Mesodermal cell (in vitro differentiated cells): ENCODE measurements around the gene CDH23.
"Not testable (repeated sequence)": the region's sequence is repeated elsewhere in the genome, so short reads cannot be mapped to it uniquely, and the experiment has no call there.

Source experiments
- H3K27ac ChIP-seq: 2 replicates; pipeline ENCODE4 v1.7.0; 2013; ENCODE audit warnings: mild to moderate bottlenecking, low read depth, low read length, moderate library complexity; ENCODE audit not compliant: severe bottlenecking
- H3K36me3 ChIP-seq: 2 replicates; pipeline ENCODE4 v1.7.1; 2013; ENCODE audit warnings: mild to moderate bottlenecking, low read length, moderate library complexity; ENCODE audit not compliant: control insufficient read depth, insufficient read depth
- H3K4me1 ChIP-seq: one replicate; pipeline ENCODE4 v1.7.1; 2013; ENCODE audit warnings: mild to moderate bottlenecking, low read length; ENCODE audit not compliant: insufficient read depth, control insufficient read depth, poor library complexity, severe bottlenecking
- H3K4me3 ChIP-seq: 2 replicates; pipeline ENCODE4 v1.7.0; 2013; ENCODE audit warnings: low read length, control low read depth, mild to moderate bottlenecking; ENCODE audit not compliant: insufficient read depth, poor library complexity, severe bottlenecking; ENCODE audit errors: extremely low read depth
- H3K9me3 ChIP-seq: 2 replicates; pipeline ENCODE4 v1.7.1; 2013; ENCODE audit warnings: mild to moderate bottlenecking, low read length, moderate library complexity; ENCODE audit not compliant: control insufficient read depth
- WGBS, 2 experiments: methylation state at CpG; one replicate each; pipeline ENCODE4 v1.1.5; 2013; ENCODE audit warnings: missing lambda C conversion rate in 2 of 2; ENCODE audit not compliant: insufficient coverage in 2 of 2; 5-methylcytosine and 5-hydroxymethylcytosine counted together

Gene CDH23

DNA sequence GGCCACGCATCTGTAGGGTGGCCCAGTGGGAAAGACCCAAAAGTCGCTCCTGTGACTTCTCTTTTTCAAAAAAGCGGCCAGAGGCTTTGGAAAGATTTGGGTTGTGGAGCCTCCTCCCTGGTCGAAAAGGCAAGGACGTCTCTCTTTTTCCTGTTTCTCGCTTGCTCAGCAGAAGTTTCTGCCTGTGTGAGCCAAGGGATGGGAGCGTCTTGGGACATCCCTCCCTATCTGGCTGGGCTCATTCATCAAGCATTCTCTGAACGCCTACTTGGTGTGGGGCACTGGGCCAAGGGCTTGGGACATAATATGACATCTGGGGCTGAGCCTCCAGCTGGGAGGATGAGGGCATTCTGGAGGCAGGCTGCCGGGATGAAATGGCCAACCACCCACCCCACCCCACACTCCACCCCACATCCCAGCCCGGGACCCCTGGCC, 201.9 kb downstream of the CDH23 start:
- Histone ChIP-seq H3K27ac (no peak overlapping the region), H3K36me3 (no peaks in the 10 kb centered on the region), H3K4me1 (peaks cover 6% of the 10 kb centered on the region), H3K4me3 (no peak overlapping the region), H3K9me3 (no peaks in the 10 kb centered on the region)
- WGBS, 2 experiments, result 85% methylated on average over 7 of the region's 10 CpGs

DNA sequence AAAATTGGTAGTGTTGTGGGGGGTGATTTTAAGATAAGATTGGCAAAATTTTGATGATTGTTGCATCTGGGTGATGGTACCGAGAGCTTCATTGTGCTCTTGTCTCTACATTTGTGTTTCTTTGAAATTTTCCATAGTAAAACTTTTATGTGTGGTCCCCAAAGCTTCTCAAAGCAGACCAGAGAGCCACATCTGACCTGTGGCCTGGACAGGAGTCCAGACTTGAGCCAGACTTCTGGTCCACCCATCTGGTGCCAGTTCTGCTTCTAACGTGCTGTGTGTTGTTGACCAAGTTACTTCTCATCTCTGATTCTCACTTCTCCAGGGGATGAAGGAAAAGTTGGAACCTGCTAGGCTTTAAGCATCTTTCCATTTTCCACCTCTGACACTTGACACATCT, 202.8 kb downstream of the CDH23 start:
- H3K36me3 ChIP-seq, result no peaks in the 10 kb centered on the region
- H3K27ac ChIP-seq, result no peak overlapping the region
- 100% methylated on average over 1 of the region's 2 CpGs; no CpG with 5 or more reads in 1 of the 2 experiments for WGBS, 2 experiments
- H3K9me3 ChIP-seq, result no peaks in the 10 kb centered on the region
- peaks cover 8% of the 10 kb centered on the region for H3K4me1 ChIP-seq
- no peak overlapping the region for H3K4me3 ChIP-seq

DNA sequence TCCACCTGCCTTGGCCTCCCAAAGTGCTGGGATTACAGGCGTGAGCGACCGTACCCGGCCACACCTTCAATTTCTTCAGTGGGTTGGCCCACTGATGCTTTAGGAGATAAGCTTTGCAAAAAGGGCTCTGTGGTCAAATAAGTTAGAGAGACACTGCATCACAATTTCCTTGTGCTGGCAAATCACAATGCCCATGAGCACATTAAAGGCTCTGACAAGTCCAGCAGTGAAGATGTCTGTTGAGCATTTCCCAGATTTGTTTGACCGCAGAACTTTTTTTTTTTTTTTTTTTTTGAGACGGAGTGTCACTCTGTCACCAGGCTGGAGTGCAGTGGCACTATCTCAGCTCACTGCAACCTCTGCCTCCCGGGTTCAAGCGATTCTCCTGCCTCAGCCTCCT, 203.5 kb downstream of the CDH23 start:
- H3K9me3 ChIP-seq, H3K4me1 ChIP-seq, H3K27ac ChIP-seq, H3K4me3 ChIP-seq, H3K36me3 ChIP-seq: not testable (repeated sequence)
- 84 to 85% methylated on average over 4 to 8 of the region's 8 CpGs for WGBS, 2 experiments

DNA sequence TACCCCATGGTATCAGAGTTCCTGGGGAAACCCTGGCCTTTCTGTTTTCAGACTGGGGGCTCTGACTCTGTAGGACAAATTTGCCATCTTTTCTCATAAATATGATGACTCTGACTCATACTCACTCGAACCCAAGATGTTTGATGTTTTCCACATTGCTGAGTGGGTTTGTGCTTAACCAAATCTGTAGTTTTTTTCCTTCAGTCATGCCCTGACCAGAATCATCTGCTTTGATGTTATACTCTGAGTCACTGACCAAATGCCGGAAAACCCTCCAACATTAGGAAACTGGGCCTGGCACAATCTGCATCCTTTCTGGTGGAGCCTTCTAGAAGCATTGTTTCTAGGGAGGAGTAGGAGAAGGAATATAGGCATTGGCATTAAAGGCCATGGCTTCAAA, 204.1 kb downstream of the CDH23 start:
- peaks cover 10% of the 10 kb centered on the region for H3K4me1 ChIP-seq
- H3K4me3 ChIP-seq, result no peak overlapping the region
- no peaks in the 10 kb centered on the region for H3K36me3 ChIP-seq
- WGBS, 2 experiments, result 33% methylated on average over 1 of the region's 2 CpGs; no CpG with 5 or more reads in 1 of the 2 experiments
- no peaks in the 10 kb centered on the region for H3K9me3 ChIP-seq
- no peak overlapping the region for H3K27ac ChIP-seq

DNA sequence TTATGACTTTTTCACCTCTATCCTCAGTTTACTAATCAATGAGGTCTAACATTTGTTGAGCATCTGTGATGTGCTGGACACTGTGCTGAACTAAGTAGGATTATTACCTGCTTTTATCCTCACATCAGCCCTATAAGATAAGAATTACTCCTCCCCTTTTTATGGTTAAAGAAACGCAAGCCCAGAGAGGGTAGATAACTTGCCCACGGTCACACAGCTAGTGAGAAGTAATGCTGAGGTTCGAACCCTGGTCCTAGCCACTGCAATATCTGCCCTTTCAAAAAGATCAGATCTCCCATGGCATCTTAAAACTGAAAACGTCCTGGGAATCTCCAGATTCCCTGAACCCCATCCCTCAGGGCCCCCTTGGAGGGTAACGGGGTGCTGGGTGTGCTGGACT, 204.6 kb downstream of the CDH23 start:
- H3K4me1 ChIP-seq, result peaks cover 10% of the 10 kb centered on the region
- no peaks in the 10 kb centered on the region for H3K9me3 ChIP-seq
- H3K36me3 ChIP-seq, result no peaks in the 10 kb centered on the region
- 74 to 100% methylated on average over 2 to 4 of the region's 5 CpGs for WGBS, 2 experiments
- H3K27ac ChIP-seq, result no peak overlapping the region
- H3K4me3 ChIP-seq, result no peak overlapping the region

DNA sequence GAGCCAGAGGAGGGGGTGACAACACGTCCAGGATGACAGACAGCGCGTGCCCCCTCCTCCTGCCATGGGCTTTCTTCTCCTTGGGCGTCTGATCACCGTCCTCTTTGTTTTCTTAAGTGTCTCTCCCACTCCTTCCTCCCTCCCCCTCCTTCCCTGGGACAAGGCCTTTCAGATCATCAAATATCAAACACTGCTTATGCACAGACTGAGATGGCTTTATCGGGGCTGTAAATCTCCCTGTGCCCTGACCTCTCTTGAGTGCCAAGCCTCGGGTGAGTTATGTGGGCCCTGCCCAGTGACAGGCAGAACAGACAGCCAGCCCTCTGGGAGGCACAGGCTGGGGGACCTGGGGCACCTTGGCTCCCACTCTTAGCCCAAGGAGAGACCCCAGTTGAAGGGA, 206.4 kb downstream of the CDH23 start:
- peaks cover 10% of the 10 kb centered on the region for H3K4me1 ChIP-seq
- H3K27ac ChIP-seq, result no peak overlapping the region
- no peaks in the 10 kb centered on the region for H3K36me3 ChIP-seq
- WGBS, 2 experiments, result 72 to 73% methylated on average over 3 to 5 of the region's 7 CpGs
- H3K4me3 ChIP-seq, result no peak overlapping the region
- H3K9me3 ChIP-seq, result no peaks in the 10 kb centered on the region

DNA sequence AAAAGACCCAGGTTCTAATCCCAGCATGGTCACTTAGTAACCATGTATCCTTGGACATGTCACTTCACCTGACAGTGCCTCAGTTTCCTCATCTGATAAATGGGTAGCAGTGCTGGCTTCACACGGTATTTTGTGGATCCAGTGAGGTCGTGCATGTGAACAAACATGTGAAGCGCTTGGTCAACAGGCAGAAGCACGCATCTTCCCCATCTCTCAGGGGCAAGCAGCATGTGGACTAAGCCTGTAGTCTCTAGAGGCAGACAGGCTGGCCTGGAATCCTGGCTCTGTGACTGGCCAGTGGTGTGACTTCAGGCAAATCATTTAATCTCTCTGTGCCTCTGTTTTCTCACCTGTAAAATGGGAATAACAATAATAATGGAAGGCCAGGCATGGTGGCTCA, 207.0 kb downstream of the CDH23 start:
- 88 to 94% methylated on average over 4 of the region's 4 CpGs for WGBS, 2 experiments
- H3K9me3 ChIP-seq, result no peaks in the 10 kb centered on the region
- H3K4me3 ChIP-seq, result no peak overlapping the region
- no peaks in the 10 kb centered on the region for H3K36me3 ChIP-seq
- peaks cover 10% of the 10 kb centered on the region for H3K4me1 ChIP-seq
- no peak overlapping the region for H3K27ac ChIP-seq

DNA sequence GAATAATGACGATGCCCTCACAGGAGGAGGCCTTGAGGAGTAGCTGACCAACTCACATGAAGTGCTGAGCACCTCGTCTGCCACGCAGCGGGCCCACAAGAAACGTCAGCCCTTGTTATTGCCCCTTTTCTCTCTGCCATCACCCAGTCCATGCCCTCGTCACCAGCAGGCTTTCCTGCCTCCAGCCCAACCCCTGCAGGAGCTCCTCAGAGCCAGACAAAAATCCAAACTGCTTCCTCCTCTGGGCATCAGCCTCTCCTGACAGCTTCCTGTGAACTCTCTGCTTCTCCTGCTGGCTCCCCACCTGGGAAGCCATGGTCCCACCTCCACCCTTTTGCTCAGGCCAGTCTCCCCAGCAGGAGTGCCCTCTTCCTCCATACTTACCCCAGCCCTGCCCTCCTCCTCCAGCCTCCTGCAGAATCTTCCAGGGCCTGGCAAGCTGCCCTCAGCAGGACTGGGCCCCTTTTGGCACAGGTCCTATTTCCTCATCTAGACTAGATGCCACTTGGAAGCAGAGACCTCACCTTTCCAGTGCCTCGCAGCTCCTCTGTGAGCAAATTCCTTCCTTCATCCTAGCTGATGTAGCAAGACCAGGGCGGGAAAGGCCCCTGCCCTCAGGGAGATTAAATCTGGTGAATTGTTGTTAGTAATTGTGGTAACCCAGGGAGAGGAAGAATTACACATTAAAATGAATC, 207.8 kb downstream of the CDH23 start:
- no peak overlapping the region for H3K27ac ChIP-seq
- peaks cover 10% of the 10 kb centered on the region for H3K4me1 ChIP-seq
- no peaks in the 10 kb centered on the region for H3K9me3 ChIP-seq
- WGBS, 2 experiments, result 88 to 90% methylated on average over 6 to 7 of the region's 8 CpGs
- H3K36me3 ChIP-seq, result no peaks in the 10 kb centered on the region
- no peak overlapping the region for H3K4me3 ChIP-seq

DNA sequence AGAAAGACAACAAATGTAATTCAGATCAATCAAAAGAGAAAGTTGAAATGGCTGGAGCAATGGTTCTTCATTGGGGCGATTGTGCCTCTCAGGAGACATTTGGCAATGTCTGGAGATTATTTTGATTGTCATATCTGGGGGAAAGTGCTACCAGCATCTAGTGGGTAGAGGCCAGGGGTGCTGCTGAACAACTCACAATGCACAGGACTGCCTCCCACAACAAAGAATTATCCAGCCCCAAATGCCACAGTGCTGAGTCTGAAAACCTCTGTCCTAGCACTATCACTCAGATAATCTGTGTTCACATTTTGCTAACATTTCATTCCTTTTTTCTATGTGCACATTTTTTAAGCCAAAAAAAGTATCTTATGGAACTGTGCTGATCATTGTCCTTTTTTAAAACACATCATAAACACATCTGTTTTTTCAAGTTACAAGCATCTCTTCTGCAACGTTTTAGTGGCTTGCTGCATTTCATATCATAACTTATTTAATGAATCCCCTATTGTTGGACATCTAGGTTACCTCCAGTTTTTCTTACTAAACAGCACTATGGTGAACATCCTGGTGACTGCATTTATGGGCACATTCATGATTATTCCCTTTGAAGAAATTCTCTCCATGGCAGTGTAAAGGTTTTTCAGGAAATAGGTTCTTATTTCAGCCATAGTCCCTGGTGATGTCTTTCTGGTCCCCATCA, 208.7 kb downstream of the CDH23 start:
- Histone ChIP-seq H3K27ac (no peak overlapping the region), H3K36me3 (no peaks in the 10 kb centered on the region), H3K4me1 (peaks cover 10% of the 10 kb centered on the region), H3K9me3 (no peaks in the 10 kb centered on the region), H3K4me3 (no peak overlapping the region)
- WGBS, 2 experiments, result 83 to 100% methylated on average over 2 of the region's 2 CpGs

DNA sequence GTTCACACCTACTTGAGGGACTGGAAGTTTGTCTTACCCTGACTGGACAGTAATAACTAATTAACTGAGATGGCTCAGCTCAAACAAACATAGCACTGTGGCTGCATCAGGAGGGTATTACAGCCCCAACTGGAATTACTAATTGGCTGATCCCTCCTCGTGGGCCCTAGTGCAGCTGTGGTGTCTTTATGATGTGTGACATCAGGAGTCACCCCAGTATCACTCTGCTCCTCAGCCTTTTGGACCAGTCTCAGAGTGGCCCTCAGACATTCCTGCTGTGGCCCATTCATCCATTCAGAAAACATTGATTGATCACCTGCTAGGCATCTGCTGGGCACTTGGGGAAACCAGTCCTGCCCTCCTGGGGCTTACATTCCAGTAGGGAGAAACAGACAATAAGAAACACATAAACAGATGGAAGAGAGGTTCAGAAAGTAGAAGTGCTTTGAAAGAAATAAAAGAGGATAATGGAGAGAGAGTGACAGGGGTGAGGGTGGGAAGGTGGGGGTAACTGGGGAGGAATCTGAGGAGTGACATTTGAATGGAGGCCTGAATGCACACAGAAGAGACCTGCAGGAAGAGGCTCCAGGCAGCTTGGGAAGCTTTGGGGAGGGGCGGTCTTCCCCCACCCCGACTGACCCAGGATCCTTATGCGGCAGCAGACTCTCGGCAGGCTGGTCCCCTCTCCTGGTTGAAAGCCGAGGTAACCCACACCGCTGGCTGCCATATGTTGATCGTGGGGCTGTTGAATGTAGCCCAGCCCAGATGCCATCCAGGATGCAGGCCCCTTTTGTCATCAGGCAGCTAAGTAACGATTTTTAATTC, 209.7 kb downstream of the CDH23 start:
- no peaks in the 10 kb centered on the region for H3K36me3 ChIP-seq
- WGBS, 2 experiments, result 70% methylated on average over 8 of the region's 9 CpGs
- no peak overlapping the region for H3K4me3 ChIP-seq
- H3K9me3 ChIP-seq, result no peaks in the 10 kb centered on the region
- no peak overlapping the region for H3K27ac ChIP-seq
- peaks cover 11% of the 10 kb centered on the region for H3K4me1 ChIP-seq
